ENCODE results near the gene ARID1B.

The ARID1B gene

GRCh38 chr6:156852858-156853216 lies 75.7 kb downstream of the ARID1B start:
- Mint-ChIP-seq H3K36me3 (ENCODE audit: low read depth) (no peaks in the 10 kb centered on the region), H3K27me3 (no peaks in the 10 kb centered on the region), H3K4me1 (ENCODE audit: low read depth) (peaks cover 96% of the 10 kb centered on the region), H3K27ac (no peak overlapping the region), H3K4me3 (no peak overlapping the region), H3K9me3 (no peaks in the 10 kb centered on the region)
- DNase-seq: no peak

DNA sequence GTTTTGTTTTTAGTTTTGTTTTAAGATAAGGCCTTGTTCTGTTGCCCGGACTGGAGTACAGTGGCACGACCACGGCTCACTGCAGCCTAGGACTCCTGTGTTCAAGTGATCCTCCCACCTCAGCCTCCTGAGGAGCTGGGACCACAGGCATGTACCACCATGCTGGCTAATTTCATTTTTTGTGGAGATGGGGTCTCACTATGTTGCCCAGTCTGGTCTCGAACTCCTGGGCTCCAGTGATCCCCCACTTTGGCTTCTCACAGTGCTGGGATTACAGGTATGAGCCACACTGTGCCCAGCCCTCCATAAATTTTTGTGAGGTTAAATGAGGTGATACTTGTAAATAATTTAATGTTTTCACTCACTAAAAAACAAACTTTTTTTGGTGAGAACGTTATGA lies 76.6 kb downstream of the ARID1B start:
- Mint-ChIP-seq H3K27ac (peak overlapping the region; percentile 18), H3K36me3 (ENCODE audit: low read depth) (no peaks in the 10 kb centered on the region), H3K4me1 (ENCODE audit: low read depth) (peaks cover 96% of the 10 kb centered on the region), H3K9me3 (no peaks in the 10 kb centered on the region), H3K27me3 (no peaks in the 10 kb centered on the region), H3K4me3 (no peak overlapping the region)
- DNase-seq: no peak

- no peaks in the 10 kb centered on the region for H3K27me3 Mint-ChIP-seq
- no peak overlapping the region for H3K4me3 Mint-ChIP-seq
- peak overlapping the region; percentile 44 for H3K27ac Mint-ChIP-seq
- no peak for DNase-seq
- H3K36me3 Mint-ChIP-seq (ENCODE audit: low read depth): no peaks in the 10 kb centered on the region
- peaks cover 94% of the 10 kb centered on the region for H3K4me1 Mint-ChIP-seq (ENCODE audit: low read depth)
- no peaks in the 10 kb centered on the region for H3K9me3 Mint-ChIP-seq
Measured at GRCh38 chr6:156854466-156855161, 77.4 kb downstream of the ARID1B start.

DNA sequence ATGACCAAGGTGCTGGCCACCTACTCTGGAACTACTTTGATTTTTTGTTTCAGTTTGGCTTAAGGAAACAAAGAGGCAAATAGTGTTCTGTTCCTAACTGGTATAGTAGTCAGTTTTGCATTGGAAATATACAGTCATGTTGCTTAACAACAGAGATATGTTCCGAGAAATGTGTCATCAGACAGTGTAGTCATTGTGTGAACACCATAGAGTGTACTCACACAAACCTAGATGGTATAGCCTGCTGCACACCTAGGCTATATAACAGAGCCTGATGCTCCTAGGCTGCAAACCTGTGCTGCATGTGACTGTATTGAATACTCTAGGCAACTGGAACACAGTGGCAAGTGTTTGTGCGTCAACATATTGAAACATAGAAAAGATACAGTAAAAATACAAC lies 80.4 kb downstream of the ARID1B start:
- peak overlapping the region; percentile 46 for H3K4me3 Mint-ChIP-seq
- no peaks in the 10 kb centered on the region for H3K9me3 Mint-ChIP-seq
- H3K4me1 Mint-ChIP-seq (ENCODE audit: low read depth): peaks cover 88% of the 10 kb centered on the region
- no peak for DNase-seq
- no peaks in the 10 kb centered on the region for H3K27me3 Mint-ChIP-seq
- H3K27ac Mint-ChIP-seq: peak overlapping the region; percentile 83
- H3K36me3 Mint-ChIP-seq (ENCODE audit: low read depth): no peaks in the 10 kb centered on the region

GRCh38 chr6:156859686-156860085 lies 82.5 kb downstream of the ARID1B start:
- no peak for DNase-seq
- no peaks in the 10 kb centered on the region for H3K9me3 Mint-ChIP-seq
- H3K4me1 Mint-ChIP-seq (ENCODE audit: low read depth): peaks cover 87% of the 10 kb centered on the region
- H3K27ac Mint-ChIP-seq: no peak overlapping the region
- H3K4me3 Mint-ChIP-seq: no peak overlapping the region
- no peaks in the 10 kb centered on the region for H3K36me3 Mint-ChIP-seq (ENCODE audit: low read depth)
- no peaks in the 10 kb centered on the region for H3K27me3 Mint-ChIP-seq

DNA sequence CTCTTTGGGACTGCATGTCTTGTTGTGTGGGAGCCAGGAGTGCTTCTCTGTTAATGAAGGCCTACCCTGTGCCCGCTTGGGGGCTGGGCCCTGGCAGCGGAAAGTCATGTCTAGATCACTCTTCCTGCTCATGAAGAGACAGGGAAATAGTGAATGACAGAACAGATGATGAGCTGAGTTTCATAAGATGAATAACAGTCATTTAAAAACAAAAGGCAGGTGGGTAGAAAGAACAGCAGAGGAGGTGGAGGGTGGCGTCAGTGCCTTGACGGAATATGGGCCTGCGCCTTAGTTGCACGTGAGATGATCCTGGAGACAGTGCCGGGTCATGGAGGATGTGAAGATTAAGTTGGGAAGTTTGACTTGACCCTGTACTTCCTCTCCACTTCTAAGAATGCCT lies 85.5 kb downstream of the ARID1B start:
- H3K27me3 Mint-ChIP-seq: no peaks in the 10 kb centered on the region
- H3K27ac Mint-ChIP-seq: peak overlapping the region; percentile 84
- no peaks in the 10 kb centered on the region for H3K36me3 Mint-ChIP-seq (ENCODE audit: low read depth)
- H3K4me1 Mint-ChIP-seq (ENCODE audit: low read depth): peaks cover 88% of the 10 kb centered on the region
- DNase-seq: peak; percentile 56
- H3K4me3 Mint-ChIP-seq: no peak overlapping the region
- no peaks in the 10 kb centered on the region for H3K9me3 Mint-ChIP-seq

DNA sequence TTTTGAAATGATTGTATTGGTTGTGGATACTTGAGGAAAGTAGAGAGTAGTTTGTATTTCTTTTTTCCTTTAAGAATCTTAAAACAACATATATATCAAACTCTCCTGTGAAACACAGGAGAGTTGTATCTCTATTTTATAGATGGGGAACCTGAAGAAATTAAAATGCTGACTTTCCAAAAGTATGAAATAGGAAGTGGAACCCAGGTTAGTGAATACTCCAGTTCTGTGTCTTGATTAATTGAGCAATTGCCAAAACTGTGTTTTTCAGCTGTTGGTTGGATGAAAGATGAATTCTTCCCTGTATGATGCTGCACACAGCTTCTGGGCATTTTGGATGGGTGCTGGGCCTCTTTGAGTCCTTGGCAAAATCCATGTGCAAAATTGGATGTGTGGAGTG lies 86.3 kb downstream of the ARID1B start:
- Mint-ChIP-seq H3K27ac (peak overlapping the region; percentile 84), H3K27me3 (no peaks in the 10 kb centered on the region), H3K9me3 (no peaks in the 10 kb centered on the region), H3K4me3 (no peak overlapping the region), H3K36me3 (ENCODE audit: low read depth) (no peaks in the 10 kb centered on the region), H3K4me1 (ENCODE audit: low read depth) (peaks cover 88% of the 10 kb centered on the region)
- DNase-seq: no peak

GRCh38 chr6:156864557-156864956 lies 87.4 kb downstream of the ARID1B start:
- Mint-ChIP-seq H3K4me1 (ENCODE audit: low read depth) (peaks cover 85% of the 10 kb centered on the region), H3K36me3 (ENCODE audit: low read depth) (no peaks in the 10 kb centered on the region), H3K4me3 (no peak overlapping the region), H3K27me3 (no peaks in the 10 kb centered on the region), H3K9me3 (no peaks in the 10 kb centered on the region), H3K27ac (peak overlapping the region; percentile 4)
- DNase-seq: no peak

- Mint-ChIP-seq H3K36me3 (ENCODE audit: low read depth) (no peaks in the 10 kb centered on the region), H3K27ac (peak overlapping the region; percentile 86)
Measured at GRCh38 chr6:156865019-156865629, 87.9 kb downstream of the ARID1B start.

DNA sequence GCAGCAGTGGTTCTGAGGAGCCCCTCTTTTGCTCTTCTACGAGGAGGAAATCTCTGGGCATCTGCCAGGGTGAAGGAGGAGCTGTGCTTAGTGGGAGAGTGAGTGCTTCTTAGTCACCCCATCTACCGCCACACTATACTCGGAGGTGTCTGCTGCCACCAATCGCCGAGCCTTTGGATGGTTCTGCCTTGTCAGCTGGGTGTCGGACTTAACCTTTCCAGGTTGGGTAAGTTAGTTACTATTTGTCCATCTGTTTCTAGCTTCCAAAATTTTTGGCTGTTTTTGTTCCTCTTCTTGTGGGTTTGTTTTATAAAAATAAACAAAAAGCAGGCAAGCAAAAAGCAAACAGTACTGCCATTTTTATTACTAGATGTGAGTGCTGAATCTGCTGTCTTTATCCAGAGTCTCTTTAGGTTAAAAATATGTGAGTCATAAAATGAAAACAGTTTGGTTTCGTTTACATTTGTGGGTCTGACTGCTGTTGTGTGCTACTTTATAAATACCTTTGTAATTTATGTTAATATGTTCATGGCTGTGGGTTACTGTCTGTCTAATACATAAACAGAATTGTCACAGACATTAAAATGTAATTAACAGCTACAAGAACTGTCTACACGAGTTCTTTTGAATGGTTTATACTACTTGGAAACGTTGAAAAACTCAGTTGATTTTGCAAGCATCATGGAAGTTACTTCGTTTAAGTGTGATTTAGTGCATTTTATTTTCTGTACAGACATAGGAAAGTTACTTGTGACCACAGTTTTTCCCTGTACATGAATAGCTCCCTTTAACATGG lies 89.2 kb downstream of the ARID1B start:
- DNase-seq: no peak
- peaks cover 83% of the 10 kb centered on the region for H3K4me1 Mint-ChIP-seq (ENCODE audit: low read depth)
- no peaks in the 10 kb centered on the region for H3K9me3 Mint-ChIP-seq
- H3K4me3 Mint-ChIP-seq: peak overlapping the region; percentile 50
- no peaks in the 10 kb centered on the region for H3K27me3 Mint-ChIP-seq
- H3K36me3 Mint-ChIP-seq (ENCODE audit: low read depth): peaks cover 4% of the 10 kb centered on the region
- peak overlapping the region; percentile 86 for H3K27ac Mint-ChIP-seq

More at GRCh38 chr6:156865019-156865629, 87.9 kb downstream of the ARID1B start:
- Mint-ChIP-seq H3K9me3 (no peaks in the 10 kb centered on the region), H3K27me3 (no peaks in the 10 kb centered on the region), H3K4me1 (ENCODE audit: low read depth) (peaks cover 81% of the 10 kb centered on the region), H3K4me3 (no peak overlapping the region)
- no peak for DNase-seq

GRCh38 chr6:156867121-156867520 lies 89.9 kb downstream of the ARID1B start:
- Mint-ChIP-seq H3K9me3 (no peaks in the 10 kb centered on the region), H3K36me3 (ENCODE audit: low read depth) (peaks cover 8% of the 10 kb centered on the region), H3K4me3 (no peak overlapping the region), H3K4me1 (ENCODE audit: low read depth) (peaks cover 80% of the 10 kb centered on the region), H3K27me3 (no peaks in the 10 kb centered on the region), H3K27ac (peak overlapping the region; percentile 86)
- DNase-seq: no peak

DNA sequence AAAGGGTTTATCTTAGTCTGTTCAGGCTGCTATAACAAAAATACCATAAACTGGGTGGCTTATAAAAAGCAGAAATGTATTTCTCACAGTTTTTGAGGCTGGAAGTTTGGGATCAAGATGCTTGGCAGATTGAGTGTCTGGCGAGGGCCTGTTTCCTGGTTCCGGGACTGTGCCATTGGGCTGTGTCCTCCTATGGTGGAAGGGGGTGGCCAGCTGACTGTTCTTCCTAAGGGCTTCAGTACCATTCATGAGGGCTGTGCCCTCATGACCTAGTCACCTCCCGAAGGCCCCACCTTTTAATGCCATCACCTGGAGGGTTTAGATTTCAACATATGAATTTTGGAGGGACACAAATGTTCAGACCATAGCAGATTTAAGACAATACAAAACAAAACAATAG lies 91.2 kb downstream of the ARID1B start:
- Mint-ChIP-seq H3K4me1 (ENCODE audit: low read depth) (peaks cover 74% of the 10 kb centered on the region), H3K27ac (no peak overlapping the region), H3K4me3 (no peak overlapping the region)

GRCh38 chr6:156869980-156870398 lies 92.8 kb downstream of the ARID1B start:
- H3K4me3 Mint-ChIP-seq: no peak overlapping the region
- H3K4me1 Mint-ChIP-seq (ENCODE audit: low read depth): peaks cover 74% of the 10 kb centered on the region
- H3K9me3 Mint-ChIP-seq: no peaks in the 10 kb centered on the region
- H3K27me3 Mint-ChIP-seq: no peaks in the 10 kb centered on the region
- H3K27ac Mint-ChIP-seq: no peak overlapping the region
- peaks cover 26% of the 10 kb centered on the region for H3K36me3 Mint-ChIP-seq (ENCODE audit: low read depth)
- no peak for DNase-seq

More for the DNA sequence above, 91.2 kb downstream of the ARID1B start:
- DNase-seq: no peak
- Mint-ChIP-seq H3K36me3 (ENCODE audit: low read depth) (peaks cover 14% of the 10 kb centered on the region), H3K9me3 (no peaks in the 10 kb centered on the region), H3K27me3 (no peaks in the 10 kb centered on the region)

GRCh38 chr6:156870924-156871539 lies 93.9 kb downstream of the ARID1B start:
- H3K36me3 Mint-ChIP-seq (ENCODE audit: low read depth): peaks cover 26% of the 10 kb centered on the region
- peak overlapping the region; percentile 20 for H3K27ac Mint-ChIP-seq
- H3K4me3 Mint-ChIP-seq: no peak overlapping the region
- no peaks in the 10 kb centered on the region for H3K9me3 Mint-ChIP-seq
- no peaks in the 10 kb centered on the region for H3K27me3 Mint-ChIP-seq
- DNase-seq: no peak
- peaks cover 73% of the 10 kb centered on the region for H3K4me1 Mint-ChIP-seq (ENCODE audit: low read depth)

All from activated T-cell treated with anti-CD3 and anti-CD28 coated beads, Interleukin-2, amount 50 U/mL, for 24 hours (primary cell).